GM10248 (cell line): ENCODE measurements around the gene CD300LF.

ENCODE experiments used
- CTCF ChIA-PET: fragments of 300-600 bp; sonication (Branson Sonifier 250); formaldehyde crosslinking; extraction: SDS; loops from one replicate; lab custom pipeline; 2021; ENCODE audit warnings: antibody characterized with exemption; lab: Yijun Ruan, JAX
- POLR2A ChIA-PET: fragments of 350-650 bp; sonication (Branson Sonifier 250); formaldehyde crosslinking; extraction: SDS; loops from one replicate; lab custom pipeline; 2020; ENCODE audit warnings: antibody characterized with exemption; lab: Yijun Ruan, JAX
- DNase-seq: peaks from one replicate; pipeline ENCODE4 v3.0.0; 2012; ENCODE audit errors: extremely low spot score
- CTCF ChIP-seq: IDR thresholded peaks from 2 replicates; pipeline ENCODE4 v1.5.1; 2012; ENCODE audit warnings: mild to moderate bottlenecking, low read depth; ENCODE audit errors: extremely low read depth, missing control alignments, control extremely low read depth

The CD300LF gene

GRCh38 chr17:74758848-74759168, 46.1 kb upstream of the CD300LF start:
- CTCF ChIA-PET, result interaction anchor here (0.9 to 9.2 kb wide), 11 partner anchors 9 to 104 kb away, joined by 3 to 82 read pairs (median 13); partner anchors contain the start of gene RAB37
- POLR2A ChIA-PET, result no interaction called here
- no peak for DNase-seq
- no peak for TF ChIP-seq CTCF

GRCh38 chr17:74757931-74758847, 45.5 kb upstream of the CD300LF start:
- DNase-seq, result no peak
- POLR2A ChIA-PET, result no interaction called here
- CTCF ChIA-PET, result interaction anchor here (2.1 to 9.2 kb wide), 7 partner anchors 8 to 101 kb away, joined by 5 to 82 read pairs (median 17); partner anchors contain the start of gene RAB37
- TF ChIP-seq CTCF, result no peak

- ChIA-PET POLR2A (no interaction called here), CTCF (interaction anchor here (2.5 to 9.2 kb wide), 4 partner anchors 12 to 100 kb away, joined by 11 to 82 read pairs (median 32); no protein-coding TSS in a partner anchor)
- no peak for TF ChIP-seq CTCF
- DNase-seq, result no peak
Measured at GRCh38 chr17:74757502-74757901, 44.8 kb upstream of the CD300LF start.

GRCh38 chr17:74756891-74757290, 44.2 kb upstream of the CD300LF start:
- TF ChIP-seq CTCF, result no peak
- ChIA-PET CTCF (interaction anchor here (1.2 to 9.1 kb wide), 7 partner anchors 12 to 99 kb away, joined by 3 to 82 read pairs (median 4); no protein-coding TSS in a partner anchor), POLR2A (no interaction called here)
- DNase-seq, result no peak

- ChIA-PET POLR2A (no interaction called here), CTCF (interaction anchor here (0.7 to 9.1 kb wide), 10 partner anchors 10 to 98 kb away, joined by 3 to 82 read pairs (median 5); no protein-coding TSS in a partner anchor)
- no peak for TF ChIP-seq CTCF
- no peak for DNase-seq
Measured at GRCh38 chr17:74755533-74755932, 42.8 kb upstream of the CD300LF start.

GRCh38 chr17:74754832-74755231, 42.1 kb upstream of the CD300LF start:
- TF ChIP-seq CTCF, result no peak
- ChIA-PET CTCF (interaction anchor here (0.9 to 9.1 kb wide), 8 partner anchors 9 to 98 kb away, joined by 3 to 82 read pairs (median 7); partner anchors contain the start of gene RAB37), POLR2A (no interaction called here)
- DNase-seq, result no peak
